Progenitor cell of endocrine pancreas (in vitro differentiated cells): ENCODE results near the gene RYR3. TPM values are rescaled to one million over a fixed set of nuclear protein-coding genes. Genes with fewer than 3 reads are reported as not detected.

Experiments used
- DNase-seq: peaks from one replicate; pipeline ENCODE4 v3.0.0; 2021; ENCODE audit warnings: low spot score; ENCODE audit not compliant: unreplicated experiment
- H3K27ac Mint-ChIP-seq: 2 replicates; pipeline ENCODE4 v1.8.0; 2021; ENCODE audit warnings: mild to moderate bottlenecking, moderate library complexity, mixed read lengths
- H3K27me3 Mint-ChIP-seq: 2 replicates; pipeline ENCODE4 v1.8.0; 2021; ENCODE audit warnings: mixed read lengths
- H3K36me3 Mint-ChIP-seq: 2 replicates; pipeline ENCODE4 v1.8.0; 2022; ENCODE audit warnings: mixed read lengths; ENCODE audit not compliant: insufficient read depth
- H3K4me1 Mint-ChIP-seq: 2 replicates; pipeline ENCODE4 v1.8.0; 2021; ENCODE audit warnings: low read depth, mixed read lengths
- H3K4me3 Mint-ChIP-seq: 2 replicates; pipeline ENCODE4 v1.8.0; 2021; ENCODE audit warnings: low read depth, mild to moderate bottlenecking, moderate library complexity, mixed read lengths
- H3K9me3 Mint-ChIP-seq: 2 replicates; pipeline ENCODE4 v1.8.0; 2021; ENCODE audit warnings: low read depth, mixed read lengths
- CTCF ChIP-seq: fragments of 200-600 bp; sonication (generic); IDR thresholded peaks from one replicate; pipeline ENCODE4 v1.5.0; 2021; ENCODE audit warnings: antibody characterized with exemption, mild to moderate bottlenecking; ENCODE audit not compliant: unreplicated experiment
- total RNA-seq: library from RNA; stranded (reverse); gene quantifications from 2 replicates; pipeline ENCODE4 v1.2.1, GENCODE V29; 2021

RYR3 gene
- total RNA-seq, 1 donor from 2014 or later: 0.07 TPM

GRCh38 chr15:33448151-33448550 lies 137.4 kb downstream of the RYR3 start:
- no peak for TF ChIP-seq CTCF
- Mint-ChIP-seq H3K9me3 (no peaks in the 10 kb centered on the region), H3K27ac (no peak overlapping the region)

DNA sequence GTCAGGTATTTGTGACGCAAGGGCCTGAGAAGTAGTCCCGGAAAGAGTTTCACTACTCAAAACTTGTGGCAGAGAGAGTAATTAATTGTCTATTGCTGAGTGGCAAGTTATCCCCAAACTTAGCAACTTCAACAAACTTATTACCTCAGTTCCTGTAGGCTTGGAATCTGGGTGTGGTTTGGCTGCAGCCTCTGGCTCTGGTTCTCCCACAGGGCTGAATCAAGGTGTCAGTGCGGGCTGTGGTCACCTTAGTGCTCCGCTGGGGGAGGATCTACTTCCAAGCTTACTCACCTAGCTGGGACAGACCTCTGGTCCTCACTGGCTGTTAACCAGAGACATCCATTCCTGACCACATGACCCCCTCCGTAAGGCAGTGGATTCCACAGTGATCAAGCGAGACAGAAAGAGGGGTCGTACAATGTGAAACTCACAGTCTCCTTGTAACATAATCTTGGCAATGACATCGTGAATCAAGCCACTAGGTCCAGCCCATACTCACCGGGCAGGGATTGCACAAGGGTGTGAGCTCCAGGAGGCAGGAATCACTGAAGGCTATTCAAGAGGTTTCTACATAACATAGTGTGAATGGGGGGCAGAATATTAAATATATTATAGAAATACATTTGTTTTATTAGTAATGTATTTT lies 138.3 kb downstream of the RYR3 start:
- H3K36me3 Mint-ChIP-seq: no peaks in the 10 kb centered on the region
- no peak overlapping the region for H3K27ac Mint-ChIP-seq
- no peak for DNase-seq
- no peak overlapping the region for H3K4me3 Mint-ChIP-seq
- no peak for TF ChIP-seq CTCF
- H3K4me1 Mint-ChIP-seq: peaks cover 15% of the 10 kb centered on the region
- no peaks in the 10 kb centered on the region for H3K27me3 Mint-ChIP-seq
- H3K9me3 Mint-ChIP-seq: no peaks in the 10 kb centered on the region

More at GRCh38 chr15:33448151-33448550, 137.4 kb downstream of the RYR3 start:
- H3K36me3 Mint-ChIP-seq: no peaks in the 10 kb centered on the region
- H3K4me1 Mint-ChIP-seq: peaks cover 9% of the 10 kb centered on the region
- H3K27me3 Mint-ChIP-seq: no peaks in the 10 kb centered on the region
- H3K4me3 Mint-ChIP-seq: no peak overlapping the region
- DNase-seq: no peak

GRCh38 chr15:33449810-33450209 lies 139.0 kb downstream of the RYR3 start:
- H3K9me3 Mint-ChIP-seq: no peaks in the 10 kb centered on the region
- peaks cover 18% of the 10 kb centered on the region for H3K4me1 Mint-ChIP-seq
- TF ChIP-seq CTCF: no peak
- no peak overlapping the region for H3K4me3 Mint-ChIP-seq
- DNase-seq: no peak
- no peak overlapping the region for H3K27ac Mint-ChIP-seq
- no peaks in the 10 kb centered on the region for H3K36me3 Mint-ChIP-seq
- H3K27me3 Mint-ChIP-seq: no peaks in the 10 kb centered on the region

- TF ChIP-seq CTCF: no peak
- no peaks in the 10 kb centered on the region for H3K9me3 Mint-ChIP-seq
- no peak overlapping the region for H3K27ac Mint-ChIP-seq
- no peaks in the 10 kb centered on the region for H3K36me3 Mint-ChIP-seq
- H3K27me3 Mint-ChIP-seq: no peaks in the 10 kb centered on the region
- H3K4me3 Mint-ChIP-seq: no peak overlapping the region
- H3K4me1 Mint-ChIP-seq: peaks cover 23% of the 10 kb centered on the region
- DNase-seq: no peak
Measured at GRCh38 chr15:33451385-33451784, 140.6 kb downstream of the RYR3 start.

- no peak overlapping the region for H3K4me3 Mint-ChIP-seq
- no peaks in the 10 kb centered on the region for H3K36me3 Mint-ChIP-seq
- no peak for DNase-seq
- peaks cover 17% of the 10 kb centered on the region for H3K4me1 Mint-ChIP-seq
- H3K9me3 Mint-ChIP-seq: no peaks in the 10 kb centered on the region
- H3K27me3 Mint-ChIP-seq: no peaks in the 10 kb centered on the region
- TF ChIP-seq CTCF: no peak
- H3K27ac Mint-ChIP-seq: no peak overlapping the region
Measured at GRCh38 chr15:33453761-33454160, 143.0 kb downstream of the RYR3 start.
